Right renal cortex interstitium (tissue), 3 donors: ENCODE measurements around the gene TEP1. TPM values are rescaled to one million over a fixed set of nuclear protein-coding genes. Genes with fewer than 3 reads are reported as not detected.
"Not testable (repeated sequence)": the region's sequence is repeated elsewhere in the genome, so short reads cannot be mapped to it uniquely, and the experiment has no call there.

Experiments used
- DNase-seq, 3 donors: peaks; one replicate each; pipeline ENCODE4 v3.0.0-alpha.2; 2013; ENCODE audit warnings: low read depth in 3 of 3, low spot score in 2 of 3
- polyA plus RNA-seq, 3 donors: library from polyadenylated mRNA; unstranded; fragments of 120-200 nt; gene quantifications; one replicate each; pipeline ENCODE4 v1.2.1, GENCODE V29; 2013; ENCODE audit not compliant: insufficient read length in 3 of 3

The TEP1 gene
- polyA plus RNA-seq = 10 to 100 TPM; 17.1 to 18.4 (median 18.4) TPM

- DNase-seq = peak in 2 of 3 donors; percentile 66 to 76
These were observed at the start of gene TEP1 for GRCh38 chr14:20412876-20413743. Gene TEP1 (minus strand): TSS chr14:20413501. CDS start chr14:20408439, 5,062 bp downstream.

GRCh38 chr14:20461225-20462141, 48.2 kb upstream of the TEP1 start, which contains the start of gene PIP4P1:
Gene PIP4P1 (minus strand): TSS chr14:20461434. CDS start chr14:20461325, 109 bp downstream.
- peak; percentile 96 to 99 (median 99) for DNase-seq

- no peak for DNase-seq
These were observed 47.3 kb upstream of the TEP1 start for GRCh38 chr14:20460458-20461224.

- DNase-seq = no peak
These were observed 44.9 kb upstream of the TEP1 start for GRCh38 chr14:20458031-20458789.

- no peak for DNase-seq
These were observed 43.7 kb upstream of the TEP1 start for GRCh38 chr14:20456971-20457370.

- DNase-seq = no peak
These were observed 42.3 kb upstream of the TEP1 start for GRCh38 chr14:20455355-20456300.

GRCh38 chr14:20454516-20455354, 41.4 kb upstream of the TEP1 start, which contains the start of the genes APEX1 and OSGEP:
Gene APEX1 (plus strand): TSS chr14:20455226. CDS start chr14:20455646, 420 bp downstream.
Gene OSGEP (minus strand): TSS chr14:20454812. CDS start chr14:20454683, 129 bp downstream.
- DNase-seq = peak; percentile 99 to 100 (median 99)

GRCh38 chr14:20452831-20453230, 39.5 kb upstream of the TEP1 start:
- not testable (repeated sequence) for DNase-seq

- no peak for DNase-seq
These were observed 33.6 kb upstream of the TEP1 start for GRCh38 chr14:20446889-20447288.

GRCh38 chr14:20443650-20444049, 30.3 kb upstream of the TEP1 start:
- not testable (repeated sequence) for DNase-seq

- no peak for DNase-seq
These were observed 28.2 kb upstream of the TEP1 start for GRCh38 chr14:20441461-20441860.

GRCh38 chr14:20440882-20441281, 27.6 kb upstream of the TEP1 start:
- no peak for DNase-seq

- no peak for DNase-seq
These were observed 27.2 kb upstream of the TEP1 start for GRCh38 chr14:20440465-20440864.

GRCh38 chr14:20438664-20439063, 25.4 kb upstream of the TEP1 start:
- no peak for DNase-seq

- DNase-seq = no peak
These were observed 23.1 kb upstream of the TEP1 start for GRCh38 chr14:20436363-20436755.

- no peak for DNase-seq
These were observed 22.5 kb upstream of the TEP1 start, which contains the start of gene KLHL33 for GRCh38 chr14:20435582-20436362. Gene KLHL33 (minus strand): TSS chr14:20436166. CDS start chr14:20435811, 355 bp downstream.
